AG09309 (cell line): Measurements from ENCODE around the gene SNCAIP.

Experiments
- DNase-seq: peaks from one replicate; pipeline ENCODE4 v3.0.0-alpha.2; 2010; ENCODE audit warnings: low read depth
- H3K4me3 ChIP-seq: 2 replicates; pipeline ENCODE4 v1.5.1; 2011; ENCODE audit warnings: mild to moderate bottlenecking, low read depth, low read length, moderate library complexity; ENCODE audit not compliant: control insufficient read depth
- CTCF ChIP-seq: IDR thresholded peaks from 2 replicates; pipeline ENCODE4 v1.5.1; 2011; ENCODE audit warnings: mild to moderate bottlenecking, low read depth, low read length, inconsistent platforms; ENCODE audit not compliant: insufficient read depth, control insufficient read depth; ENCODE audit errors: missing control alignments

Gene SNCAIP

DNA sequence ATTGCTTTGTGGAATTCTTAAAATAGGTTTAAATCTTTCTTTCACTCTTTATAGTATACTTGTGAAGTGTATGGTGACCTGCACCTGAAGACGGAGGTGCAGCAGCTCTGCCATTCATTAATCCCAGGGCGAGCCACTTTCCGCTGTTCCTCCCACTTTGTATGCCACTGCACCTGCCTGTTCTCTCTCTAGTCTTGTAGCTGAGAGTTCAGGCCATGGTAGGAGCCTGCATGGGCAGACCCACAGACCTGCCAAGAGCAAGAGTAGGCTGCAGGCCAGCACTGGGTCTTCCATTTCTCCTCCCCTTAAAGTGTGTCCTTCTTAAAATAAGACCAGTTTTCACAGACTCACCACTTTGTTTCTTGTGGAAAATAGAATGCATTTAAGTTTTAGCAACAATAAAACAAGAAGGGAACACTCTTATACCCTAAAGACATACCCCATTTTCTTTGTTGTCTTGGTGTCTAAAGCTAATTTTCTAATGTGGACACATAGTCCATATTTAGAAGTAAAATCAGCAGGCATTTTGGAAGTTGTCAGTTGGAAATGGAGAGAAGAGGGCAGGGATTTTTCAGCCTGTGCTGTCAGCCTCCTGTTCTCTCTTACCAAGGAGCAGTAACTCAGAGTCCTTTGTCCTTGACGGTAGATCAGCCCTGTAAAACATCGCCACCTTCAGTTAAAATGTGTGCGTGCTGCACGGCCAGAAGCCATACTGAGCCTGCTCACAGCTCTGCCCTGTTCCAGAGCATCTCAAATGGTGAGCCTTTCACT lies 103.2 kb downstream of the SNCAIP start:
- DNase-seq = peak; percentile 53
- TF ChIP-seq CTCF = peak; percentile 85
- H3K4me3 ChIP-seq = no peak overlapping the region

GRCh38 chr5:122415801-122416120 lies 103.7 kb downstream of the SNCAIP start:
- no peak for DNase-seq
- H3K4me3 ChIP-seq = no peak overlapping the region
- TF ChIP-seq CTCF = no peak

DNA sequence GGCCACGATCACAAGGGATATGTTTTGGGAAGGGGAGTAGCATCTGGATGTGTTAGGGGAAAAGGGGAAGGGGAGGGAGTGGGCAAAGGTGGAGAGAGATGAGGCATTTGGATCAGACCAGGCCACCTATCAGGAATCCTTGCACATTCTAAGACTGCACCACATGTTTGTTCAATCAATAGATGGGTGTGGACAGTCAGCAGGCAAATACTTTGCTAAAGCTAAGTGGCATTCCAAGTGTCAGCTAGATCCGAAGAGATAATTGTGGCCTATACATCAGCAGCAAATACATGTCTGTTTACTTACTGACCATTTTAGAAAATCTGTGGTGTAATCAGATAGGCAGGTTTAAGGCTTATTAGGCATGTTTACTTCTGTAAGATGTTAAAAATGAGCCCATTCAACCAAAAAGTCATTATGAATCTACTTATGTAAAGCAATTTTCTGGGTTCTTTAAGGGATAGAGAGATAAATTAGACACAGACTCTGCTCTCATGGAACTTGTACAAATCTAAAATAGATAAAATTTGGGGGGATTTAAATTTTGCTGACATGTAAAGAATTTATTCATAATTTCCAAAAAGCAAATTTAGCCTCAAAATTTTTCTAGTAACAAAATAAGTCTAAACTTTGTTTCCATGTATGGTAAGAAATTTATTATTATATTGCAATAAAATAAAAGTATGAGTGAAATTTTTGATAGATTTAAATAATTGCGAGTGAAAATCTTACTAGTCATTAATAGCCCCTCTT lies 107.3 kb downstream of the SNCAIP start:
- H3K4me3 ChIP-seq = no peak overlapping the region
- no peak for TF ChIP-seq CTCF
- DNase-seq = no peak

DNA sequence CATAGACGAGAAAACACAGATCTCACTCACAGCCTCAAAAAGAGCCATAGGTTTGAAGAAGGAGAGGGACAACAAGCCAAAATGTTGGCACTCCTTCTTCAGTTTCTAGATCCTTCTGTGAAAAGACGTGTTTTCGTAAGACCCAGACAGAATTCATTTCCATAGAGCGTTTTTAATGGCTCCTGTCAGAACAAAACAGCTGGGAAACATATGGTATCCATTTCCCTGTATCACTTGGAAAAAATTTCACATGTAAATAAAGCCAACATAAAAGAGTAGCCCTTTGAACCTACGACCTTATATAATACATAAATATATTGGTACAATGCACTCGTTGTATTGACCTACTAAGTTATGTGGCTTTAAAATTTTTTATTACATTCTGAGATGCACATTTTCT lies 108.1 kb downstream of the SNCAIP start:
- no peak for TF ChIP-seq CTCF
- H3K4me3 ChIP-seq = no peak overlapping the region
- no peak for DNase-seq

GRCh38 chr5:122420537-122421236 lies 108.7 kb downstream of the SNCAIP start:
- no peak for DNase-seq
- no peak for TF ChIP-seq CTCF
- H3K4me3 ChIP-seq = no peak overlapping the region

- H3K4me3 ChIP-seq = no peak overlapping the region
- DNase-seq = no peak
- no peak for TF ChIP-seq CTCF
Measured at GRCh38 chr5:122421374-122422079, 109.5 kb downstream of the SNCAIP start.
